Measurements from ENCODE around the gene LYG2.
"Not testable (repeated sequence)": the region's sequence is repeated elsewhere in the genome, so short reads cannot be mapped to it uniquely, and the experiment has no call there.

The LYG2 gene

DNA sequence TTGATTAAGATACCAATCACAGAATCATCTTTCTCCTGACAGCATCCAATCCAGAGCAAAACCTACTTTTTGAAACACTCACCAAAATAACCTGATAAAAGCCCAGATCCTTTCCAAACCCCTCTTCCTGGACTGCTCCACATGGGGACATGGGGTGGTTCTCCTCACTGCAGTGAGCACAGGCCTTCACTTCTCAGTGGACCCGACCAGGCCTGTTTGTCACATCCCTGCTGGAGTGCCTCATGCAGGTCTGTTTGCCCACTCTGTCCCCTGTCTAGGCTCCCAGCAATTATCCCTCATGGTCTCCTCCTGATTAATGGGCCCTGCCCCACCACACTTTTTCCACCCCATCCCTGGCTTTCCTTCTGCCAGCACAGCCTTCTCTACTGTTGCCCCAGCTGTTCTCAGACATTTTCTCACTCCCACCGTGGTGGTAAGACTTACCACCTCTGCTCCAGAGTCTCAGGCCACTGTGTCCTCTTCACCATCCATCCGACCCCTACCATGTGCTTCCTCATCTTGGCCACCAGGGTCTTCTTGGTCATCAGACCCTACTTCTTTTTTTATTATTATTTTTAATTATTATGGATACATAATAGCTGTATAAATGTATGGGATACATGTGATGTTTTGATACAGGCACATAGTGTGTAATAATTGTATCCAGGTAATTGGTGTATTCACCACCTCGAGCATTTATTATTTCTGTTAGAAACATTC lies 53.3 kb downstream of the LYG2 start:
- no peak for DNase-seq (ENCODE audit: low read depth in 2 of 2)

DNA sequence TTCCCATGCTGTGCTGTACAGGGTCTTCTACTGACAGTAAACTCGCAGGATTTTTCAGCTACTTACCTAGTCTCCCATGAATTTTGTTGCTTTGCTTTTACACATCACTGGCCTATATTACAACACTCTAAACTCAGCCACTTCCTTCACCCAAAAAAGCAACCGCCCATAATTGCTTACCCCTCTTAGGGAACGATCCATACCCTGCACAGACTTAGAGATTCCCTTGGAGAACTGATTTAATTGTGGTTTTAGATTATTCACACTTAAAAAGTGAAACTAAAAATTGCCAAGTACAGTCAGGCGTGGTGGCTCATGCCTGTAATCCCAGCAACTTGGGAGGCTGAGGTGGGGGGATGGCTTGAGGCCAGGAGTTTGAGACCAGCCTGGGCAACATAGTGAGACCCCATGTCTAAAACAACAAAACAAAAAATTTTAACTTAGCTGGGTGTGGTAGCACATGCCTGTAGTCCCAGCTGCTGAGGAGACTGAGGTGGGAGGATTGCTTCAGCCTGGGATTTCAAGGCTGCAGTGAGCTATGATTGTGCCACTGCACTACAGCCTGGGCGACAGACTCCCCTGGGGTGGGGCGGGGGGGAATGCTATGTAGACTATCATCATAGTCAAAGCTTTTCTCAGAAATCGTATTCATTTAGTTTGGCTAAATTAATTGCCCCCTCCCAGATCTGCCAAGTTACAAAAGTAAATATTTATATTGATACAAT lies 55.2 kb downstream of the LYG2 start:
- DNase-seq (ENCODE audit: low read depth in 2 of 2) = no peak

DNA sequence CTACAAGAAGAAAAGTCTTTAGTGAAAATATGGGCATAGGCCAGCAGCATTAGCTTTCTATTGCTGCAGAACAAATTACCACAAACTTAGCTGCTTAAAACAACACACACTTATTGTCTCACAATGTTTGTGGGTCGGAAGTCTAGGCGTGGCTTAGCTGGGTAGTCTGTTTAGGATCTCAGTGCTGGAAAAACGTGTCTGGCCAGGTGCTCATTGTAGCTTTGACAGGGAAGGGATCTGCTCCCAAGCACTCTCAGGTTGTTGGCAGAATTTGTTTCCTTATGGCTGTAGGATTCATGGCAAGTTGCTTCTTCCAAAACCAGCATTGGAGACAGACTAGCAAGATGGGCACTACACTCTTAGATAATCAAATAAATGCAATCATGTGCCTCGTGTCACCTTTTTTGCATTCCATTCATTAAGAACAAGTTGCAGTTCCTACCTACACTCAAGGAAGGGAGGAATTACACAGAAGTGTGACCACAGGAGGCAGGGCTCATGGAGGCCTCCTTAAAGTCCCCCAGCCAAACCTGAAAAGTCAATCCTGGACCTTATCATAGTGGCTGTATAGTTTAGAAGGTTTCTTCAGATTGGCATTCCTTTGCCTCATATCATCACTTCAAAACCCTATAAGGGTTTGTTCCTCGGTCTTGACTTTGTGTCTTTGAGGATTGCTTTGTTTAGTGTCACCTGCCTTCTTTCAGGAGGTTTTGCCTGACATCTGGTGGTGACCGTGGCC lies 57.2 kb downstream of the LYG2 start:
- DNase-seq (ENCODE audit: low read depth in 2 of 2) = no peak

DNA sequence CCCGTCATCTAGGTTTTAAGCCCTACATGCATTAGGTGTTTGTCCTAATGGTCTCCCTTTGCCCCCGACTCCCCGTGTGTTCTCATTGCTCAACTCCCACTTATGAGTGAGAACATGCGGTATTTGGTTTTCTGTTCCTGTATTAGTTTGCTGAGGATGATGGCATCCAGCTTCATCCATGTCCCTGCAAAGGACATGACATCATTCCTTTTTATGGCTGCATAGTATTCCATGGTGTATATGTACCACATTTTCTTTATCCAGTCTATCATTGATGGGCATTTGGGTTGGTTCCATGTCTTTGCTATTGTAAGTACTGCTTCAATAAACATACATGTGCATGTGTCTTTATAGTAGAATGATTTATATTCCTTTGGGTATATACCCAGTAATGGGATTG lies 63.1 kb downstream of the LYG2 start:
- DNase-seq (ENCODE audit: low read depth in 2 of 2) = not testable (repeated sequence)
